Measurements from ENCODE around the gene UBR2.

- TF ChIP-seq GTF2A2 (tag; IDR thresholded peaks at IDR 0.05) (no peak), CEBPB (tag; IDR thresholded peaks at IDR 0.05) (no peak), EP400 (IDR thresholded peaks at IDR 0.05) (no peak), CTCF (IDR thresholded peaks at IDR 0.05 in 2 of 3, conservative IDR thresholded peaks at IDR 0.05 in 1 of 3; ENCODE audit: insufficient read depth in 2 of 3, low read depth in 1 of 3, low read length in 3 of 3) (no peak), FOXJ3 (CRISPR knock-in tag; IDR thresholded peaks at IDR 0.05) (no peak), ZNF668 (CRISPR knock-in tag; IDR thresholded peaks at IDR 0.05) (no peak), ATF2 (CRISPR knock-in tag; IDR thresholded peaks at IDR 0.05) (no peak)
These were observed 46.6 kb downstream of the UBR2 start for GRCh38 chr6:42610416-42610815.
